Measurements from ENCODE around the gene IL27RA. TPM values are rescaled to one million over a fixed set of nuclear protein-coding genes. Genes with fewer than 3 reads are reported as not detected.
A peak's percentile ranks its signal among the peaks of the same experiment; 100 is the strongest.

Gene IL27RA
- total RNA-seq, 4 donors from 2014 or later = 0.37 to 2.1 (median 1.5) TPM

- peak; percentile 70 to 83 (median 73) for TF ChIP-seq POLR2AphosphoS5 (IDR thresholded peaks at IDR 0.05)
- peak; percentile 49 for TF ChIP-seq POLR2A (IDR thresholded peaks at IDR 0.05)
- peak in 3 of 5 experiments; percentile 23 to 52 (median 47) for TF ChIP-seq CTCF (IDR thresholded peaks at IDR 0.05)
- no peak for TF ChIP-seq EP300 (IDR thresholded peaks at IDR 0.05; ENCODE audit: low read depth)
- Histone ChIP-seq H3K27me3 (no peaks in the 10 kb centered on the region), H3K4me1 (peaks cover 5 to 20% (median 11%) of the 10 kb centered on the region in 4 donors), H3K4me3 (peak overlapping the region; percentile 56 to 95 (median 78)), H3K36me3 (peaks cover 0 to 9% (median 0%) of the 10 kb centered on the region in 4 donors), H3K27ac (peak overlapping the region; percentile 94 to 100 (median 97)), H3K9me3 (no peaks in the 10 kb centered on the region)
- peak; percentile 89 for DNase-seq
- intact Hi-C loops (cut with DNase I; ENCODE audit: low total_unique reads) = no loop called here
- WGBS, 2 donors (ENCODE audit: low coverage in 1 of 2) = 0% methylated on average over 2 to 22 of the region's 72 CpGs
- in situ Hi-C loops (cut with MboI; ENCODE audit: low pct_ligation_motif_present in 1 of 4, low pct_unique_long_range_greater_than_20kb in 1 of 4, low sequenced_read_pairs in 3 of 4) = no loop called here
Observed at GRCh38 chr19:14091081-14091812, 59.7 kb downstream of the IL27RA start.

GRCh38 chr19:14091813-14092462, 60.4 kb downstream of the IL27RA start:
- no peaks in the 10 kb centered on the region for H3K9me3 ChIP-seq
- in situ Hi-C loops (cut with MboI; ENCODE audit: low pct_ligation_motif_present in 1 of 4, low pct_unique_long_range_greater_than_20kb in 1 of 4, low sequenced_read_pairs in 3 of 4) = no loop called here
- no peaks in the 10 kb centered on the region for H3K27me3 ChIP-seq
- WGBS, 2 donors (ENCODE audit: low coverage in 1 of 2) = 0 to 18% methylated on average over 5 to 15 of the region's 15 CpGs
- TF ChIP-seq CTCF (IDR thresholded peaks at IDR 0.05) (no peak), EP300 (IDR thresholded peaks at IDR 0.05; ENCODE audit: low read depth) (no peak), POLR2A (IDR thresholded peaks at IDR 0.05) (no peak), POLR2AphosphoS5 (IDR thresholded peaks at IDR 0.05) (no peak)
- peaks cover 0 to 9% (median 0%) of the 10 kb centered on the region in 4 donors for H3K36me3 ChIP-seq
- no peak for DNase-seq
- peaks cover 5 to 20% (median 11%) of the 10 kb centered on the region in 4 donors for H3K4me1 ChIP-seq
- peak overlapping the region; percentile 56 to 95 (median 78) for H3K4me3 ChIP-seq
- intact Hi-C loops (cut with DNase I; ENCODE audit: low total_unique reads) = no loop called here
- peak overlapping the region; percentile 94 to 100 (median 97) for H3K27ac ChIP-seq

GRCh38 chr19:14093117-14093823, 61.7 kb downstream of the IL27RA start:
- in situ Hi-C loops (cut with MboI; ENCODE audit: low pct_ligation_motif_present in 1 of 4, low pct_unique_long_range_greater_than_20kb in 1 of 4, low sequenced_read_pairs in 3 of 4) (no loop called here), intact Hi-C loops (cut with DNase I; ENCODE audit: low total_unique reads) (no loop called here)
- H3K9me3 ChIP-seq = no peaks in the 10 kb centered on the region
- peaks cover 0 to 4% (median 0%) of the 10 kb centered on the region in 4 donors for H3K36me3 ChIP-seq
- H3K27me3 ChIP-seq = no peaks in the 10 kb centered on the region
- no peak for DNase-seq
- H3K27ac ChIP-seq = no peak overlapping the region
- TF ChIP-seq CTCF (IDR thresholded peaks at IDR 0.05) (no peak), EP300 (IDR thresholded peaks at IDR 0.05; ENCODE audit: low read depth) (no peak), POLR2AphosphoS5 (IDR thresholded peaks at IDR 0.05) (no peak), POLR2A (IDR thresholded peaks at IDR 0.05) (no peak)
- H3K4me1 ChIP-seq = peaks cover 5 to 20% (median 11%) of the 10 kb centered on the region in 4 donors
- 80 to 96% methylated on average over 1 to 9 of the region's 9 CpGs for WGBS, 2 donors (ENCODE audit: low coverage in 1 of 2)
- no peak overlapping the region for H3K4me3 ChIP-seq

GRCh38 chr19:14094854-14095253, 63.3 kb downstream of the IL27RA start:
- Histone ChIP-seq H3K27me3 (no peaks in the 10 kb centered on the region), H3K36me3 (peaks cover 0 to 9% (median 0%) of the 10 kb centered on the region in 4 donors), H3K9me3 (no peaks in the 10 kb centered on the region), H3K4me3 (no peak overlapping the region), H3K4me1 (peaks cover 0 to 13% (median 8%) of the 10 kb centered on the region in 4 donors), H3K27ac (no peak overlapping the region)
- WGBS, 2 donors (ENCODE audit: low coverage in 1 of 2) = 78 to 87% methylated on average over 4 to 7 of the region's 7 CpGs
- no peak for DNase-seq
- in situ Hi-C loops (cut with MboI; ENCODE audit: low pct_ligation_motif_present in 1 of 4, low pct_unique_long_range_greater_than_20kb in 1 of 4, low sequenced_read_pairs in 3 of 4) = no loop called here
- intact Hi-C loops (cut with DNase I; ENCODE audit: low total_unique reads) = no loop called here
- no peak for TF ChIP-seq CTCF (IDR thresholded peaks at IDR 0.05)
- TF ChIP-seq POLR2AphosphoS5 (IDR thresholded peaks at IDR 0.05) = no peak
- TF ChIP-seq EP300 (IDR thresholded peaks at IDR 0.05; ENCODE audit: low read depth) = no peak
- TF ChIP-seq POLR2A (IDR thresholded peaks at IDR 0.05) = no peak
